ENCODE data around the gene SDHC. TPM values are rescaled to one million over a fixed set of nuclear protein-coding genes. Genes with fewer than 3 reads are reported as not detected.
"Not testable (repeated sequence)": the region's sequence is repeated elsewhere in the genome, so short reads cannot be mapped to it uniquely, and the experiment has no call there.

The SDHC gene
- polyA plus RNA-seq, 2 of the 4 experiments (the other 2 are of a cell fraction), result 296 to 323 TPM

GRCh38 chr1:161388639-161389038, 74.5 kb downstream of the SDHC start:
- TF ChIP-seq MYC (IDR thresholded peaks at IDR 0.05; ENCODE audit: borderline replicate concordance, low read length) (no peak), RCOR1 (IDR thresholded peaks at IDR 0.05; ENCODE audit: low read depth, low read length) (no peak)
- Histone ChIP-seq H3K4me3 (no peak overlapping the region), H3K4me1 (peaks cover 8% of the 10 kb centered on the region; the same call in 1 of the 3 replicates), H3K27ac (no peak overlapping the region), H3K4me2 (no peak overlapping the region), H3K9me3 (no peaks in the 10 kb centered on the region)
- FAIRE-seq (no peak), ATAC-seq (no peak), DNase-seq (ENCODE audit: low read depth in 1 of 2, low spot score in 1 of 2) (no peak)
- POLR2A ChIA-PET, result interaction anchor here (2.0 kb wide), 1 partner anchor 186 kb away, joined by 19 read pairs; the partner anchor contains the start of gene NDUFS2
- CTCF ChIA-PET, result interaction anchor here (0.6 to 12.9 kb wide), 7 partner anchors 14 to 198 kb away, joined by 3 to 268 read pairs (median 7); partner anchors contain the start of genes ADAMTS4, APOA2, FCER1G and NDUFS2
- 100% methylated on average over 3 of the region's 3 CpGs for WGBS (ENCODE audit: missing lambda C conversion rate)

- Histone ChIP-seq H3K4me2 (peak overlapping the region; percentile 98), H3K4me3 (peak overlapping the region; percentile 72), H3K27ac (peak overlapping the region; percentile 95 to 98)
- not testable (repeated sequence) for H3K4me1 ChIP-seq; ATAC-seq; FAIRE-seq; H3K9me3 ChIP-seq; DNase-seq (ENCODE audit: low read depth in 1 of 2, low spot score in 1 of 2)
- POLR2A ChIA-PET, result interaction anchor here (0.6 to 2.0 kb wide), 14 partner anchors 9 to 235 kb away, joined by 3 to 19 read pairs (median 5); partner anchors contain the start of genes NDUFS2, SDHC, TOMM40L and UFC1
- 71% methylated on average over 16 of the region's 16 CpGs for WGBS (ENCODE audit: missing lambda C conversion rate)
- CTCF ChIA-PET, result interaction anchor here (0.6 to 12.9 kb wide), 9 partner anchors 10 to 198 kb away, joined by 3 to 268 read pairs (median 5); partner anchors contain the start of genes ADAMTS4, APOA2, FCER1G and NDUFS2
Measured at GRCh38 chr1:161389158-161389557, 75.0 kb downstream of the SDHC start.

- no peaks in the 10 kb centered on the region for H3K9me3 ChIP-seq
- CTCF ChIA-PET, result interaction anchor here (0.6 to 12.9 kb wide), 7 partner anchors 10 to 199 kb away, joined by 3 to 268 read pairs (median 4); partner anchors contain the start of genes ADAMTS4, APOA2, FCER1G and NDUFS2
- TF ChIP-seq POLR2A (IDR thresholded peaks at IDR 0.05; ENCODE audit: low read length) (peak; percentile 97), MYC (IDR thresholded peaks at IDR 0.05; ENCODE audit: borderline replicate concordance, low read length) (peak; percentile 65; the same call in 1 of the 2 replicates), HOXA7 (CRISPR knock-in tag; IDR thresholded peaks at IDR 0.05) (no peak), POLR2AphosphoS2 (conservative IDR thresholded peaks at IDR 0.05; ENCODE audit: low read length) (no peak), CHD2 (IDR thresholded peaks at IDR 0.05; ENCODE audit: low read length, partially characterized antibody) (no peak), EHF (CRISPR knock-in tag; IDR thresholded peaks at IDR 0.05) (no peak), HEYL (CRISPR knock-in tag; IDR thresholded peaks at IDR 0.05) (no peak), RFX5 (IDR thresholded peaks at IDR 0.05) (no peak), E2F6 (IDR thresholded peaks at IDR 0.05; ENCODE audit: borderline replicate concordance, low read depth) (peak; percentile 88), HOXB5 (CRISPR knock-in tag; IDR thresholded peaks at IDR 0.05) (peak; percentile 88), JUN (IDR thresholded peaks at IDR 0.05) (peak; percentile 55 to 85; a peak in 4 of 5 replicates), CHD4 (IDR thresholded peaks at IDR 0.05; ENCODE audit: borderline replicate concordance) (no peak), PBX3 (IDR thresholded peaks at IDR 0.05) (no peak), GATA3 (IDR thresholded peaks at IDR 0.05; ENCODE audit: borderline replicate concordance) (no peak), RNF2 (IDR thresholded peaks at IDR 0.05; ENCODE audit: borderline replicate concordance, low read depth) (no peak), FOSB (CRISPR knock-in tag; IDR thresholded peaks at IDR 0.05) (no peak), MAZ (IDR thresholded peaks at IDR 0.05; ENCODE audit: borderline replicate concordance, low read depth, low read length) (no peak), HMGXB4 (CRISPR knock-in tag; IDR thresholded peaks at IDR 0.05; ENCODE audit: borderline replicate concordance) (peak; percentile 58; the same call in 1 of the 2 replicates), JUNB (IDR thresholded peaks at IDR 0.05) (no peak), NPAS2 (CRISPR knock-in tag; IDR thresholded peaks at IDR 0.05; ENCODE audit: borderline replicate concordance) (no peak), CBX8 (IDR thresholded peaks at IDR 0.05) (no peak), ESRRA (IDR thresholded peaks at IDR 0.05; ENCODE audit: borderline replicate concordance, low read length) (no peak), TP53 (CRISPR knock-in tag; IDR thresholded peaks at IDR 0.05) (no peak), HES2 (IDR thresholded peaks at IDR 0.05) (no peak), ATOH8 (CRISPR knock-in tag; IDR thresholded peaks at IDR 0.05; ENCODE audit: low read depth) (peak; percentile 86; the same call in 1 of the 2 replicates), MAFK (IDR thresholded peaks at IDR 0.05; ENCODE audit: partially characterized antibody) (no peak)
Measured at GRCh38 chr1:161389691-161390558, 75.7 kb downstream of the SDHC start.

More at GRCh38 chr1:161389691-161390558, 75.7 kb downstream of the SDHC start:
- no peak for FAIRE-seq
- H3K27ac ChIP-seq, result peak overlapping the region; percentile 95 to 98
- peak overlapping the region; percentile 72 for H3K4me3 ChIP-seq
- ATAC-seq, result peak; percentile 97
- peak; percentile 93 to 98 for DNase-seq (ENCODE audit: low read depth in 1 of 2, low spot score in 1 of 2)
- H3K4me2 ChIP-seq, result peak overlapping the region; percentile 98
- WGBS (ENCODE audit: missing lambda C conversion rate), result under 1% methylated on average over 40 of the region's 79 CpGs
- peaks cover 8% of the 10 kb centered on the region; the same call in 1 of the 3 replicates for H3K4me1 ChIP-seq
- POLR2A ChIA-PET, result interaction anchor here (0.6 to 2.0 kb wide), 18 partner anchors 8 to 463 kb away, joined by 3 to 19 read pairs (median 5); partner anchors contain the start of genes NDUFS2, PPOX, SDHC and TOMM40L

Data from A549 (cell line).